Dermis microvascular lymphatic vessel endothelial cell (primary cell): Measurements from ENCODE around the gene HIGD2A. TPM values are rescaled to one million over a fixed set of nuclear protein-coding genes. Genes with fewer than 3 reads are reported as not detected.
"Not testable (repeated sequence)": the region's sequence is repeated elsewhere in the genome, so short reads cannot be mapped to it uniquely, and the experiment has no call there.

Source experiments
- DNase-seq, 2 donors: peaks; one replicate each; pipeline versions ENCODE4 v3.0.0 to v3.0.0-alpha.2; 2010; ENCODE audit warnings: low read depth in 2 of 2
- total RNA-seq: library from RNA; depleted of rRNA; stranded (reverse); fragments of >200 nt; gene quantifications from 2 replicates; pipeline ENCODE4 v1.2.1, GENCODE V29; 2014

The HIGD2A gene
- total RNA-seq, 1 donor from 2014 or later: 36.3 TPM

GRCh38 chr5:176394881-176395675 lies 6.5 kb downstream of the HIGD2A start:
- DNase-seq: no peak

DNA sequence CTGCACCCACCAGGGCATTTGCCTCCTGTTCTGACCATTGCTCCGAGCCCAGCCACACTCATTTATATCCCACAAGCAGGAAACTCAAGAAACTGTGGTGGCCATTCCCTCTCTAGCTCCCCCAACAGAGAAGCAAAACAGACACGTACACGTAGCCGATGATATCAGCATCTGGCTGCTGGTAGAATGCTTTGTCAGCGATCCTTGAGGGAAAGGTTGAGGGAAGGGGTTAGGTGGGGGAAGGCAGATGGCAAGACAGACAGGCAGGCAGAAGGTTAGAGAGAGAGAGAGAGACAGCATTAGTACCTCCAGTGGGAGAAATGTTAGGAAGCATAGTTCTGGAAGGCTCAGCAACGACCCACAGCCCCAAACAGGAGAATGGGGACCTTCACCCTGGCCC lies 7.8 kb downstream of the HIGD2A start:
- DNase-seq: no peak

DNA sequence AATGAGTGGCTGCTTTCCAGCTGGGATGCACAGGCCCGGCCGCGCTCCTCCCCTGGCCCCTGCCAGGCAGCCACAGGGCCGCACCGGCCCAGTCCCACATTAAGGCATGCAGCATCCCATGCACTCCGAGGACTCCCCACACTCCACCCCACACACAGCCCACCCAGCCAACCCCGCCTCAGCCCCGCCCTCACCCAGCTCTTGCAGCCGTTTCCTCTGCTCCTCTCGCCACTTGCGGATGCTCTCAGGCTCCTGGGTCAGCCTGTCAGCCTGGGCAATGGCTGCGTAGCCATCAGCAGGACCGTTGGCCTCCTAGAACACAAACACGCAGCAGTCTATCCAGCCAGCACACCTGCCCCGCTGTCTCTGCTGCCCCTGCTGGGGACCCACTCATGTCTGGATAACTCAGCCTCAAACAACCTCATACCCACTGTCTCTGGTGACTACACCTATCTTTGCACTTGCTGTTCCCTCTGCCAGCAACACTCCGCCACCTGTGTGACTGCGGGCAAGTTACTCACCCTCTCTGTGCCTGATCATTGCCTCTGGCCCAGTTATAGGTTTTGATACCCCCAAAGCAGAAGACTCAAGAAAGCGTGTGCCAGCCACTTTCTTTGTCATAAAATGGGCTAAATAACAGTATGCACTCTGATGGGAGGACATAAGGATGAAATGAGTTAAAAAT lies 9.3 kb downstream of the HIGD2A start:
- no peak for DNase-seq

- no peak for DNase-seq
These were observed 12.0 kb downstream of the HIGD2A start for GRCh38 chr5:176400382-176401156.

- DNase-seq: no peak
These were observed 13.0 kb downstream of the HIGD2A start for GRCh38 chr5:176401281-176402205.

DNA sequence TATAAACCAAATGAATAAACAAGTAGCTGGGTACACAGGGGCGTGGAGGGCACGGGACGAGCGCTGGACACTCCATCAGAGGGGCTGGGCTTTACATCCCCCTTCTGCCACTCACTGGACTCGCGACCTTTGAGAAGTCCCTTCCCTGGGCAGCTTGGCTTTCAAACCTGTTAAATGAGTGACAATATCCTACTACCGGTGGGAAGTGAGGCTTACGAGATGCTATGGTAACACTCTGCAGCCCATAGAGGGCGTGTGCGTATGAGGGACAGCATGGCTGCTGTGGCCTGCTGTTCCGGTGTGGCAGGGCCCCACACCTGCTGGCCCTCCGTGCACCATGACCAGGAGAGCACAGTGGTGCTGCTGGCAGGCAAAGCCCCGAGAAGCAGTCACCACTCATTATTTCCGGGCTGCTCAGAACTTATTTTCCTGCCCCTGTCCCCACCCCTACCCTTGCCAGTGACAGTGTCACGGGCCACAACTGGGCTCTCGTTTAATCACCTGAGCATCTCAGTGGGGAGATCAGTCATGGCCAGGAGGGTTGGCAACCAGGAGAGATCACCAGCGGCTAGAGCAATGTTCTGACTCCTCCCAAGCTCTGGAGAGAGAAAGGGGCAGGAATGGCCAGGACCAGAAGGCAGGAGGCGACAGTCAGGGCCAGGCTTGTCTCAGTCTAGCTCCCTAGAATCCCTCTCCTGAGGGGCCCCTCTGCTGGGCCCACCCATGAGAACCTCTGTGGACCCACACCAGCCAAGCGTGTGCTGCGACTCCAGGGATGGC lies 17.3 kb downstream of the HIGD2A start:
- no peak for DNase-seq

- DNase-seq: no peak
These were observed 18.0 kb downstream of the HIGD2A start for GRCh38 chr5:176406436-176407052.

GRCh38 chr5:176407456-176408251 lies 19.1 kb downstream of the HIGD2A start:
- DNase-seq: no peak

GRCh38 chr5:176408252-176408573 lies 19.7 kb downstream of the HIGD2A start:
- not testable (repeated sequence) for DNase-seq

DNA sequence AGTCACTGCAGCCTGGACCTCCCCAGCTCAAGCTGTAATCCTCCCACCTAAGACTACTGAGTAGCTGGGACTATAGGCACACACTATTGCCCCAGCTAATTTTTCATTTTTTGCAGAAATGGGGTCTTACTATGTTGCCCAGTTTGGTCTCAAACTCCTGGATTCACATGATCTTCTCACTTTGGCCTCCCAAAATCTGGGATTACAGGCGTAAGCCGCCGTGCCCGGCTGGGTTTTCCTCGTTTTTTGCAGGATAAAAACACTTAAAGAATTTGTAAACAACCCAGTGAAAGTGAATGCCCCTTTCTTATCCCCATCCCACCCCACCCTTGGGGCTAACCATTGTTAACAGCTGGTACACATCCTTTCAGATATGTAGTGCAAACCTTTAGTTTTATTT lies 20.0 kb downstream of the HIGD2A start:
- no peak for DNase-seq

GRCh38 chr5:176409765-176410164 lies 21.2 kb downstream of the HIGD2A start:
- no peak for DNase-seq

- DNase-seq: no peak
These were observed 22.1 kb downstream of the HIGD2A start for GRCh38 chr5:176410486-176411180.

DNA sequence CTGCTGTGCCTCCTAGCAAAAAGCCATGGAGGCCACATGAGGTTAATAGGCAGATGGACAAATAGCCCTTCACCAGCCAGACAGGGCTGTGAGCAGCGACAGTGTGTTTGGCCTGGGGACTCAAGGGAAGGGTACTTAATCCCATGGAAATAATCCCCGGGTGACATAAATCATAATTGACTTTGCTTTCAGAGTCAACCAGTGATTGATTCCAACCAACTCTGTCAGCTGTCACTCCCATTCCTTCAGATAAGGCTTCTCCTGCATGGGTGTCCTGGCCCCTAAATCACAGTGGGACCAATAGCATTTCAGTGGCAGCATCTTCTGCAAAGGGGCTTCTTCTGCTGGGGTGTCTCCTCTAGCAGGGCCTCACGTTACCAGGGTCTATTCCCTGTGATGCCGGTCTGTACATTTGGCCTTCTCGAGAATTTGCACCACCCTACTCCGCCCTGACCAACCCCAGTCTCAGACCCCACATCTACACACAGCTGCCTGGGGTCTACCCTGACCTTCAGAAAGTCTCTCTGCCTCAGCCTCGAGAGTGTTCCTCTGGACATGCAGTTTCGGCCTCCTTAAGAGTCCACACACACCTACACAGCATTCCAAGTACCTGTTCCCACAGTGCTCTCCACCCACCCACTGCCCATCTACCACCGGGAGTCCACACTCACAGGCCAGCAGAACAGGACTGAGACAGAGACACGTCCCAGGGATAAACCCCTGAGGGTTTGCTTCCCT lies 24.1 kb downstream of the HIGD2A start:
- DNase-seq: no peak

DNA sequence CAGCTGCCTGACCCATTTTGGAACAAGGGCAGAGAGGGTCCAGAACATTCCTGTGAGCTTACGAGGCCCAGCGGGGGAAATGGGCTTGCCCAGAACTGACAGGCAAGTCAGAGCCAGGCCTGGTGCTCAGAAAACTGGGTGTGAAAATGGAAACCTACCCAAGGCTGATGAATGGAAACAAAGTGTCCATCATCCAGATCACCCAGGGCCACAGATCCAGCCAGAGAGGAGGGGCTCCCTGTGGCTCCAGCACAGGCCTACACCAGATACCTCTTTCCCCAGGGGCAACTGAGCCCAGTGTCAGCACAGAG lies 24.7 kb downstream of the HIGD2A start:
- DNase-seq: no peak

DNA sequence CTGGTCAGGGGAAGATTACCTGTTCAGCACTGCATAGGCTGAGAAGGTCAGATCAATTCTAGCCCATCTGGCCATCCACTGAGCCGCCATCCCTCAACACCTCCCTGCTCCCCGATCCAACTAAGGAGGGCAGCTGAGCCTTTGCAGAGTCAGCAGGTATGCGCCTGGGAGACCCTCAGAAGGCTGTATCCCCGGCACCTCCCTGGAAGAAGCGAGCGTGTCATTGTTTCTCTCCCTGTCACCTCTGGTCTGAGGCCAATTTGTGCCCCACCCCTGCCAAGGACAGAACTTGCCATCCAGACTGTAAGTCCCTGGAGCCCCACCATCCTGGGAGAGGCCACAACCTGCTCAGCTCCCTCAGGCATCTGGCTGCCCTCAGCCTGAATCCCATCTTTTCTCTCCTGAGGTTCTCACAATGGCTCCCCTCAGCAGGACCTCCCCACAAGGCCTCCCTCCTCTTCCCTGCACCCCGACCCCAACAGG lies 25.2 kb downstream of the HIGD2A start:
- no peak for DNase-seq

DNA sequence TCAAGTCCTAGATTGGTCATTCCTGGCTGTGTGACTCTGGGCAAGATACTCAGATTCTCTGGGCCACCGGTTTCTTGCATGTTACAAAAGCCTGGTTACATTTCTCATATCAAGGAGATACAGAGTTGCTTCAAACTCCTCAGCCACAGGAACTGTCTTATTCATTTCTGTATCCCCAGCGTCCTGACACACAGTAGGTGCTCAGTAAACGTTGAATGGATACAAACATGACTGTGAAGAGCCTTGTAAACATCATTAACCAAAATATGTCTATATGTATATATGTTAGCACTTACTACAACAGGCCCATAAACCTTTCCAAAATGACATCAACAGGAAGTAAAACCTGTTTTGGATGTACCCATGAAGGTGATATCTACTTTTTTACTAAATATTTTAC lies 26.2 kb downstream of the HIGD2A start:
- DNase-seq: no peak

GRCh38 chr5:176415240-176415951 lies 26.8 kb downstream of the HIGD2A start:
- DNase-seq: no peak
